K562 (cell line): Measurements from ENCODE around the gene SPATS1. TPM values are rescaled to one million over a fixed set of nuclear protein-coding genes. Genes with fewer than 3 reads are reported as not detected.

Source experiments
- ATAC-seq: fragments of 200-7000 bp; cut with Tn5 transposase; 3 replicates; pipeline ENCODE4 v1.9.1; 2020; ENCODE audit warnings: moderate library complexity
- BruUV-seq: library from RNA; stranded (reverse); fragments of 400-500 nt; replicated peaks from 2 replicates; lab custom pipeline; 2021; lab: Mats Ljungman, UMichigan
- CTCF ChIA-PET: fragments of 300-600 bp; formaldehyde crosslinking; extraction: SDS; loops from one replicate; lab custom pipeline; 2021; ENCODE audit warnings: low intra/inter-chr PET ratio; lab: Yijun Ruan, JAX
- POLR2A ChIA-PET: fragments of 300-600, 350-650 bp; sonication (Branson Sonifier 250); formaldehyde crosslinking; extraction: SDS; loops from one replicate; lab custom pipeline; 2021; ENCODE audit warnings: antibody characterized with exemption, inconsistent platforms; lab: Yijun Ruan, JAX
- DNase-seq, 4 experiments: peaks; one replicate each; pipeline versions ENCODE4 v3.0.0 to v3.0.0-alpha.2; 2011 to 2018; ENCODE audit warnings: low spot score in 3 of 4, mixed read lengths in 3 of 4; ENCODE audit errors: extremely low read depth in 1 of 4
- FAIRE-seq: peaks from 2 replicates; lab custom pipeline; 2011; peaks lifted over from hg19 to GRCh38; lab: Jason Lieb, UNC
- H2AFZ ChIP-seq: 2 replicates; pipeline ENCODE4 v1.6.0; 2011; ENCODE audit warnings: low read depth, low read length, control low read depth, inconsistent platforms
- H3K27ac ChIP-seq: fragments of 200-600 bp; 3 replicates; pipeline ENCODE4 v1.8.0; 2011; ENCODE audit warnings: low read depth, mild to moderate bottlenecking, control low read depth, inconsistent platforms, low read length, moderate library complexity, mixed read lengths; ENCODE audit errors: extremely low read depth
- H3K27me3 ChIP-seq, 2 experiments: fragments of 300-600 bp in 1 of 2; 2 replicates in 1 of 2; 3 replicates in 1 of 2; pipeline versions ENCODE4 v1.6.0 to v1.8.0; 2011; ENCODE audit warnings: inconsistent platforms in 2 of 2, low read length in 2 of 2, mild to moderate bottlenecking in 1 of 2, mixed read lengths in 1 of 2, moderate library complexity in 1 of 2; ENCODE audit not compliant: control insufficient read depth in 2 of 2, insufficient read depth in 2 of 2
- H3K36me3 ChIP-seq: fragments of 300-600 bp; 3 replicates; pipeline ENCODE4 v1.8.0; 2011; ENCODE audit warnings: mild to moderate bottlenecking, low read length, inconsistent platforms; ENCODE audit not compliant: control insufficient read depth, insufficient read depth
- H3K4me1 ChIP-seq, 2 experiments: fragments of 200-600 bp in 1 of 2; replicated peaks in 1 of 2; 2 replicates in 1 of 2; 3 replicates in 1 of 2; pipeline versions ENCODE4 v1.5.1 to v1.8.0; 2011; ENCODE audit warnings: inconsistent platforms in 2 of 2, low read length in 2 of 2, mild to moderate bottlenecking in 1 of 2, mixed read lengths in 1 of 2, moderate library complexity in 1 of 2; ENCODE audit not compliant: control insufficient read depth in 2 of 2, insufficient read depth in 2 of 2
- H3K4me2 ChIP-seq: 2 replicates; pipeline ENCODE4 v1.6.1; 2011; ENCODE audit warnings: low read length, control low read depth, inconsistent platforms, mixed read lengths; ENCODE audit not compliant: insufficient read depth
- H3K4me3 ChIP-seq: fragments of 200-600 bp; sonication (generic), shearing (Covaris generic); 2 replicates; pipeline ENCODE4 v1.5.1; 2016; ENCODE audit warnings: control low read depth, inconsistent platforms
- H3K79me2 ChIP-seq: fragments of 200-600 bp; 3 replicates; pipeline ENCODE4 v1.8.0; 2011; ENCODE audit warnings: low read length, inconsistent platforms; ENCODE audit not compliant: control insufficient read depth, insufficient read depth
- H3K9ac ChIP-seq, 2 experiments: 2 replicates each; pipeline versions ENCODE4 v1.6.0 to v1.6.1; 2011; ENCODE audit warnings: low read depth in 2 of 2, low read length in 2 of 2, control low read depth in 1 of 2, inconsistent platforms in 1 of 2, mild to moderate bottlenecking in 1 of 2, mixed read lengths in 1 of 2; ENCODE audit not compliant: insufficient read depth in 1 of 2
- H3K9me1 ChIP-seq: one replicate; pipeline ENCODE4 v1.6.0; 2011; ENCODE audit warnings: inconsistent platforms, mild to moderate bottlenecking, low read length, moderate library complexity; ENCODE audit not compliant: control insufficient read depth, insufficient read depth
- H3K9me3 ChIP-seq: replicated peaks from 2 replicates; pipeline ENCODE4 v1.5.1; 2011; ENCODE audit warnings: low read depth, low read length, inconsistent platforms; ENCODE audit not compliant: control insufficient read depth, insufficient read depth
- H4K20me1 ChIP-seq: replicated peaks from 2 replicates; pipeline ENCODE4 v1.6.1; 2011; ENCODE audit warnings: low read length, inconsistent platforms, mixed read lengths; ENCODE audit not compliant: control insufficient read depth, insufficient read depth
- ARHGAP35 ChIP-seq: fragments of 450-650 bp; IDR thresholded peaks from 2 replicates; pipeline ENCODE4 v1.6.1; 2018; ENCODE audit not compliant: partially characterized antibody
- EHMT2 ChIP-seq: fragments of 450-650 bp; IDR thresholded peaks from 2 replicates; pipeline ENCODE4 v1.6.1; 2018; ENCODE audit warnings: antibody characterized with exemption
- L3MBTL2 ChIP-seq: fragments of 450-650 bp; IDR thresholded peaks from 2 replicates; pipeline ENCODE4 v1.6.1; 2016; ENCODE audit warnings: mild to moderate bottlenecking, moderate library complexity
- NFATC3 ChIP-seq: fragments of 450-650 bp; IDR thresholded peaks from 2 replicates; pipeline ENCODE4 v1.6.1; 2017; ENCODE audit warnings: mild to moderate bottlenecking
- NFRKB ChIP-seq: fragments of 450-650 bp; IDR thresholded peaks from 2 replicates; pipeline ENCODE4 v1.6.1; 2016; ENCODE audit warnings: low read depth
- POLR3G ChIP-seq: IDR thresholded peaks from 2 replicates; pipeline ENCODE4 v1.6.1; 2011; ENCODE audit not compliant: insufficient read length, insufficient replicate concordance; ENCODE audit errors: extremely low read depth
- ZKSCAN3 ChIP-seq: fragments of 250-450 bp; sonication (Bioruptor Pico); IDR thresholded peaks from 2 replicates; pipeline ENCODE4 v1.4.0; 2020
- ZKSCAN8 ChIP-seq: fragments of 200-800 bp; sonication (Bioruptor generic); IDR thresholded peaks from 2 replicates; pipeline ENCODE4 v1.6.1; 2016; ENCODE audit warnings: missing genetic modification characterization, missing compliant biosample characterization
- ZNF175 ChIP-seq: fragments of 200-800 bp; sonication (Bioruptor generic); IDR thresholded peaks from 2 replicates; pipeline ENCODE4 v1.6.1; 2016; ENCODE audit warnings: low read depth, mild to moderate bottlenecking, missing genetic modification characterization, missing compliant biosample characterization
- ZNF408 ChIP-seq: fragments of 250-450 bp; sonication (Bioruptor Pico); IDR thresholded peaks from 2 replicates; pipeline ENCODE4 v1.4.0; 2020; ENCODE audit warnings: low read depth, mild to moderate bottlenecking, moderate library complexity
- ZNF436 ChIP-seq: fragments of 250-450, 450-650 bp; sonication (Bioruptor Pico); formaldehyde crosslinking; IDR thresholded peaks from 2 replicates; pipeline ENCODE4 v1.7.0; 2020; ENCODE audit warnings: mild to moderate bottlenecking
- WGBS: fragments of 100-300 bp; shearing (Covaris generic); methylation state at CpG from one replicate; pipeline ENCODE4 v1.1.6; 2016; ENCODE audit warnings: low coverage, mixed read lengths; ENCODE audit not compliant: insufficient coverage; ENCODE audit errors: missing lambda C conversion rate; 5-methylcytosine and 5-hydroxymethylcytosine counted together
- in situ Hi-C: fragments of 300-500 bp; cut with MboI; formaldehyde crosslinking; loops from 4 replicates; pipeline ENCODE4 v1.15.0; 2018; ENCODE audit warnings: inconsistent platforms, mixed read lengths
- intact Hi-C: fragments of 100-400 bp; cut with micrococcal nuclease; formaldehyde crosslinking; loops from 2 replicates; pipeline ENCODE4 v1.14.2; 2022
- polyA plus RNA-seq, 8 experiments: library from polyadenylated mRNA; depleted of rRNA in 4 of 8; stranded (reverse) in 5 of 8; unstranded in 3 of 8; fragments of >200 nt; fragmentation: Nextera tagmentation in 2 of 8; fragmentation: Illumina TruSeq in 1 of 8; extraction: Ambion mirVana in 2 of 8; extraction: Trizol in 1 of 8; gene quantifications; 2 replicates each; pipeline versions ENCODE4 v1.2.1 to v1.2.3, GENCODE V29; 2011 to 2014; ENCODE audit warnings: inconsistent platforms in 1 of 8, missing spikeins in 1 of 8
- total RNA-seq, 7 experiments: library from RNA; depleted of rRNA in 6 of 7; stranded (reverse); fragments of >200 nt in 6 of 7; fragmentation: Illumina TruSeq in 2 of 7; extraction: Trizol in 2 of 7; gene quantifications; 2 replicates each; pipeline versions ENCODE4 v1.2.1 to v1.2.3, GENCODE V29; 2011 to 2021; ENCODE audit warnings: low replicate concordance in 1 of 7
- TF ChIP-seq, protein P1 (sequence below): fragments of 250-450 bp; sonication (Bioruptor Pico); IDR thresholded peaks from 2 replicates; pipeline ENCODE4 v1.4.0; 2020; ENCODE audit warnings: mild to moderate bottlenecking
- TF ChIP-seq, protein P2 (sequence below): IDR thresholded peaks from 2 replicates; pipeline ENCODE4 v1.6.1; 2014; ENCODE audit warnings: antibody characterized with exemption
- TF ChIP-seq, protein P3 (sequence below): sonication (generic); formaldehyde crosslinking; IDR thresholded peaks from 2 replicates; pipeline ENCODE4 v1.5.0; 2020; ENCODE audit warnings: missing genetic modification reagents
- TF ChIP-seq, protein P4 (sequence below), 3 experiments: fragments of 200-800 bp in 1 of 3; sonication (Bioruptor generic) in 1 of 3; sonication (generic) in 1 of 3; formaldehyde crosslinking in 1 of 3; IDR thresholded peaks; 2 replicates each; pipeline versions ENCODE4 v1.6.1 to v1.8.0; 2016 to 2022; ENCODE audit warnings: mild to moderate bottlenecking in 2 of 3, missing compliant biosample characterization in 2 of 3, missing genetic modification characterization in 2 of 3, missing genetic modification reagents in 1 of 3
- TF ChIP-seq, protein P5 (sequence below): fragments of 250-450 bp; sonication (Bioruptor Pico); IDR thresholded peaks from 2 replicates; pipeline ENCODE4 v1.8.0; 2021; ENCODE audit warnings: borderline replicate concordance, mild to moderate bottlenecking, moderate library complexity; ENCODE audit not compliant: poor library complexity, severe bottlenecking
- TF ChIP-seq, protein P6 (sequence below): fragments of 250-450 bp; sonication (Bioruptor Pico); IDR thresholded peaks from 2 replicates; pipeline ENCODE4 v1.8.0; 2022; ENCODE audit warnings: inconsistent platforms, mild to moderate bottlenecking, moderate library complexity, borderline replicate concordance

Gene SPATS1
- total and polyA plus RNA-seq, 9 of the 15 experiments (the other 6 are each of a cell fraction or from before 2014, with no cell fraction given), result not detected

DNA sequence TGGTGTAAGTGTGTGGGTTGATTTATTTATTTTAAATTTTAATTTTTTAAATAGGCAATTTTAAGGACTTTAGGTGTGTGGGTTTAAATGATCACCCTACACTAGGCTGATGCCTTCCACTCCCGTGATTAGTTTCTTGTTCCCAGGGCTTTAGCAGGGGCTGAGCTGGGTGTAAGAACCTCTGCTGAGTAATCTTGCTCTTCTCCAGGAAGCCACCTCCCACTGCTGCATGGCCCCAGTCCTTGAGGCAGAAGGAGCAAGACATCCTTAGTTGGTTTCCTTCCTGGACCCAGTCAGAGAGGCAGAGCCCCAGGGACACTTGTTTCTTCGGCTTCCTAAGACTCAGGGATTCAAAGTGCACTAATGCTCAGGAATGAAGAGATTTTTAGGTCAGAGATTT is 25.2 kb downstream of the SPATS1 start:
- no peak overlapping the region for H3K27ac ChIP-seq
- H3K27me3 ChIP-seq, result peaks cover 16 to 19% of the 10 kb centered on the region in 2 experiments
- H3K4me2 ChIP-seq, result no peak overlapping the region
- H3K4me1 ChIP-seq, result no peaks in the 10 kb centered on the region
- H3K4me3 ChIP-seq, result no peak overlapping the region
- 0% methylated on average over 2 of the region's 2 CpGs for WGBS
- no peaks in the 10 kb centered on the region for H3K9me1 ChIP-seq
- H3K79me2 ChIP-seq, result no peaks in the 10 kb centered on the region
- CTCF ChIA-PET, result no interaction called here
- H4K20me1 ChIP-seq, result no peaks in the 10 kb centered on the region
- BruUV-seq, result no TSS peak
- in situ Hi-C loops (no loop called here), intact Hi-C loops (no loop called here)
- no peak overlapping the region for H2AFZ ChIP-seq
- ATAC-seq, result peak; percentile 68
- no peaks in the 10 kb centered on the region for H3K9me3 ChIP-seq
- no peak for FAIRE-seq
- no peak overlapping the region for H3K9ac ChIP-seq
- no peak for DNase-seq
- POLR2A ChIA-PET, result interaction anchor here (0.6 to 0.9 kb wide), 3 partner anchors 8 to 120 kb away, joined by 3 to 4 read pairs (median 3); no protein-coding TSS in a partner anchor
- no peaks in the 10 kb centered on the region for H3K36me3 ChIP-seq
- TF ChIP-seq ARHGAP35 (no peak), ZNF408 (CRISPR knock-in tag) (no peak), ZKSCAN8 (CRISPR knock-in tag) (no peak), ZNF436 (no peak), POLR3G (no peak), EHMT2 (no peak), NFRKB (no peak), ZNF175 (CRISPR knock-in tag) (no peak), NFATC3 (no peak), ZKSCAN3 (CRISPR knock-in tag) (no peak), L3MBTL2 (no peak)
- TF ChIP-seq, protein P1, sequence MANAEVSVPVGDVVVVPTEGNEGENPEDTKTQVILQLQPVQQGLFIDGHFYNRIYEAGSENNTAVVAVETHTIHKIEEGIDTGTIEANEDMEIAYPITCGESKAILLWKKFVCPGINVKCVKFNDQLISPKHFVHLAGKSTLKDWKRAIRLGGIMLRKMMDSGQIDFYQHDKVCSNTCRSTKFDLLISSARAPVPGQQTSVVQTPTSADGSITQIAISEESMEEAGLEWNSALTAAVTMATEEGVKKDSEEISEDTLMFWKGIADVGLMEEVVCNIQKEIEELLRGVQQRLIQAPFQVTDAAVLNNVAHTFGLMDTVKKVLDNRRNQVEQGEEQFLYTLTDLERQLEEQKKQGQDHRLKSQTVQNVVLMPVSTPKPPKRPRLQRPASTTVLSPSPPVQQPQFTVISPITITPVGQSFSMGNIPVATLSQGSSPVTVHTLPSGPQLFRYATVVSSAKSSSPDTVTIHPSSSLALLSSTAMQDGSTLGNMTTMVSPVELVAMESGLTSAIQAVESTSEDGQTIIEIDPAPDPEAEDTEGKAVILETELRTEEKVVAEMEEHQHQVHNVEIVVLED (CRISPR knock-in tag), result no peak
- TF ChIP-seq, protein P2, sequence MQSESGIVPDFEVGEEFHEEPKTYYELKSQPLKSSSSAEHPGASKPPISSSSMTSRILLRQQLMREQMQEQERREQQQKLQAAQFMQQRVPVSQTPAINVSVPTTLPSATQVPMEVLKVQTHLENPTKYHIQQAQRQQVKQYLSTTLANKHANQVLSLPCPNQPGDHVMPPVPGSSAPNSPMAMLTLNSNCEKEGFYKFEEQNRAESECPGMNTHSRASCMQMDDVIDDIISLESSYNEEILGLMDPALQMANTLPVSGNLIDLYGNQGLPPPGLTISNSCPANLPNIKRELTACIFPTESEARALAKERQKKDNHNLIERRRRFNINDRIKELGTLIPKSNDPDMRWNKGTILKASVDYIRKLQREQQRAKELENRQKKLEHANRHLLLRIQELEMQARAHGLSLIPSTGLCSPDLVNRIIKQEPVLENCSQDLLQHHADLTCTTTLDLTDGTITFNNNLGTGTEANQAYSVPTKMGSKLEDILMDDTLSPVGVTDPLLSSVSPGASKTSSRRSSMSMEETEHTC, result no peak
- TF ChIP-seq, protein P3, sequence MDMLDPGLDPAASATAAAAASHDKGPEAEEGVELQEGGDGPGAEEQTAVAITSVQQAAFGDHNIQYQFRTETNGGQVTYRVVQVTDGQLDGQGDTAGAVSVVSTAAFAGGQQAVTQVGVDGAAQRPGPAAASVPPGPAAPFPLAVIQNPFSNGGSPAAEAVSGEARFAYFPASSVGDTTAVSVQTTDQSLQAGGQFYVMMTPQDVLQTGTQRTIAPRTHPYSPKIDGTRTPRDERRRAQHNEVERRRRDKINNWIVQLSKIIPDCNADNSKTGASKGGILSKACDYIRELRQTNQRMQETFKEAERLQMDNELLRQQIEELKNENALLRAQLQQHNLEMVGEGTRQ (CRISPR knock-in tag), result no peak
- TF ChIP-seq, protein P4, sequence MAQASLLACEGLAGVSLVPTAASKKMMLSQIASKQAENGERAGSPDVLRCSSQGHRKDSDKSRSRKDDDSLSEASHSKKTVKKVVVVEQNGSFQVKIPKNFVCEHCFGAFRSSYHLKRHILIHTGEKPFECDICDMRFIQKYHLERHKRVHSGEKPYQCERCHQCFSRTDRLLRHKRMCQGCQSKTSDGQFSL (CRISPR knock-in tag; IDR thresholded peaks at IDR 0.05), result no peak
- TF ChIP-seq, protein P4 (tag; IDR thresholded peaks at IDR 0.05), result no peak
- TF ChIP-seq, protein P5, sequence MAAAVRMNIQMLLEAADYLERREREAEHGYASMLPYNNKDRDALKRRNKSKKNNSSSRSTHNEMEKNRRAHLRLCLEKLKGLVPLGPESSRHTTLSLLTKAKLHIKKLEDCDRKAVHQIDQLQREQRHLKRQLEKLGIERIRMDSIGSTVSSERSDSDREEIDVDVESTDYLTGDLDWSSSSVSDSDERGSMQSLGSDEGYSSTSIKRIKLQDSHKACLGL (CRISPR knock-in tag), result no peak
- TF ChIP-seq, protein P6, sequence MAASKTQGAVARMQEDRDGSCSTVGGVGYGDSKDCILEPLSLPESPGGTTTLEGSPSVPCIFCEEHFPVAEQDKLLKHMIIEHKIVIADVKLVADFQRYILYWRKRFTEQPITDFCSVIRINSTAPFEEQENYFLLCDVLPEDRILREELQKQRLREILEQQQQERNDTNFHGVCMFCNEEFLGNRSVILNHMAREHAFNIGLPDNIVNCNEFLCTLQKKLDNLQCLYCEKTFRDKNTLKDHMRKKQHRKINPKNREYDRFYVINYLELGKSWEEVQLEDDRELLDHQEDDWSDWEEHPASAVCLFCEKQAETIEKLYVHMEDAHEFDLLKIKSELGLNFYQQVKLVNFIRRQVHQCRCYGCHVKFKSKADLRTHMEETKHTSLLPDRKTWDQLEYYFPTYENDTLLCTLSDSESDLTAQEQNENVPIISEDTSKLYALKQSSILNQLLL (CRISPR knock-in tag), result no peak
